ENCODE data around the gene FAM168A.

- TF ChIP-seq, protein P1, sequence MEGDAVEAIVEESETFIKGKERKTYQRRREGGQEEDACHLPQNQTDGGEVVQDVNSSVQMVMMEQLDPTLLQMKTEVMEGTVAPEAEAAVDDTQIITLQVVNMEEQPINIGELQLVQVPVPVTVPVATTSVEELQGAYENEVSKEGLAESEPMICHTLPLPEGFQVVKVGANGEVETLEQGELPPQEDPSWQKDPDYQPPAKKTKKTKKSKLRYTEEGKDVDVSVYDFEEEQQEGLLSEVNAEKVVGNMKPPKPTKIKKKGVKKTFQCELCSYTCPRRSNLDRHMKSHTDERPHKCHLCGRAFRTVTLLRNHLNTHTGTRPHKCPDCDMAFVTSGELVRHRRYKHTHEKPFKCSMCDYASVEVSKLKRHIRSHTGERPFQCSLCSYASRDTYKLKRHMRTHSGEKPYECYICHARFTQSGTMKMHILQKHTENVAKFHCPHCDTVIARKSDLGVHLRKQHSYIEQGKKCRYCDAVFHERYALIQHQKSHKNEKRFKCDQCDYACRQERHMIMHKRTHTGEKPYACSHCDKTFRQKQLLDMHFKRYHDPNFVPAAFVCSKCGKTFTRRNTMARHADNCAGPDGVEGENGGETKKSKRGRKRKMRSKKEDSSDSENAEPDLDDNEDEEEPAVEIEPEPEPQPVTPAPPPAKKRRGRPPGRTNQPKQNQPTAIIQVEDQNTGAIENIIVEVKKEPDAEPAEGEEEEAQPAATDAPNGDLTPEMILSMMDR (IDR thresholded peaks at IDR 0.05; ENCODE audit: low read depth, low read length) = no peak
- TF ChIP-seq EZH2phosphoT487 (IDR thresholded peaks at IDR 0.05; ENCODE audit: low read depth) = no peak
These were observed 209.4 kb downstream of the FAM168A start for GRCh38 chr11:73388265-73389133.

Measured in OCI-LY3 (cell line).